Lower leg skin (tissue), 3 donors: ENCODE data around the gene TASP1.

Experiments
- CTCF ChIP-seq, 3 donors: fragments of 450-650 bp; IDR thresholded peaks; one replicate each; pipeline ENCODE4 v1.5.1; 2016; ENCODE audit warnings: antibody characterized with exemption in 3 of 3, mild to moderate bottlenecking in 3 of 3, moderate library complexity in 2 of 3
- POLR2A ChIP-seq, 2 donors: fragments of 450-650 bp; IDR thresholded peaks; one replicate each; pipeline ENCODE4 v1.6.1; 2016 to 2017; ENCODE audit warnings: antibody characterized with exemption in 2 of 2, mild to moderate bottlenecking in 1 of 2, moderate library complexity in 1 of 2

GRCh38 chr20:13404293-13404692 lies 234.4 kb downstream of the TASP1 start:
- no peak for TF ChIP-seq CTCF (IDR thresholded peaks at IDR 0.05)
- no peak for TF ChIP-seq POLR2A (IDR thresholded peaks at IDR 0.05)
